Breast epithelium (tissue), 4 donors: ENCODE measurements around the gene SYTL3. TPM values are rescaled to one million over a fixed set of nuclear protein-coding genes. Genes with fewer than 3 reads are reported as not detected.
A peak's percentile ranks its signal among the peaks of the same experiment; 100 is the strongest.
"Not testable (repeated sequence)": the region's sequence is repeated elsewhere in the genome, so short reads cannot be mapped to it uniquely, and the experiment has no call there.

Source experiments
- DNase-seq, 2 donors: peaks; one replicate each; pipeline ENCODE4 v3.0.0-alpha.2; 2019; ENCODE audit warnings: low spot score in 2 of 2
- H3K27ac ChIP-seq, 2 donors: fragments of 200-600 bp; sonication (generic) in 1 of 2; one replicate each; pipeline ENCODE4 v1.5.1; 2016 to 2019; ENCODE audit warnings: mild to moderate bottlenecking in 1 of 2
- H3K27me3 ChIP-seq, 2 donors: fragments of 200-600 bp; sonication (generic) in 1 of 2; one replicate each; pipeline versions ENCODE4 v1.5.1 to v1.6.0; 2017 to 2019; ENCODE audit warnings: control low read depth in 1 of 2, mild to moderate bottlenecking in 1 of 2
- H3K36me3 ChIP-seq: fragments of 200-600 bp; one replicate; pipeline ENCODE4 v1.5.1; 2019
- H3K4me1 ChIP-seq, 2 donors: fragments of 200-600 bp; sonication (generic); one replicate each; pipeline ENCODE4 v1.5.1; 2016 to 2019; ENCODE audit warnings: control low read depth in 1 of 2
- H3K4me3 ChIP-seq, 3 donors: fragments of 200-600 bp; sonication (generic); 1 replicate in 2 of 3; 2 replicates in 1 of 3; pipeline ENCODE4 v1.5.1; 2016 to 2019; ENCODE audit warnings: mild to moderate bottlenecking in 3 of 3, moderate library complexity in 2 of 3
- H3K9me3 ChIP-seq, 2 donors: fragments of 200-600 bp; sonication (generic) in 1 of 2; one replicate each; pipeline ENCODE4 v1.5.1; 2016 to 2019; ENCODE audit warnings: control low read depth in 1 of 2
- POLR2A ChIP-seq: fragments of 450-650 bp; IDR thresholded peaks from one replicate; pipeline ENCODE4 v1.6.1; 2016; ENCODE audit warnings: antibody characterized with exemption, mild to moderate bottlenecking, moderate library complexity
- POLR2AphosphoS5 ChIP-seq, 3 donors: sonication (generic); formaldehyde crosslinking; IDR thresholded peaks; one replicate each; pipeline ENCODE4 v1.6.1; 2017; ENCODE audit warnings: antibody characterized with exemption in 3 of 3
- intact Hi-C: fragments of 100-400 bp; cut with DNase I; formaldehyde crosslinking; loops from one replicate; pipeline ENCODE4 v1.15.1; 2023; ENCODE audit warnings: low total_unique reads
- total RNA-seq, 3 donors: library from RNA; depleted of rRNA; stranded (reverse); fragments of >200 nt; gene quantifications; one replicate each; pipeline ENCODE4 v1.1.0, GENCODE V29; 2016
- TF ChIP-seq, protein P1 (sequence below), 3 donors: fragments of 450-650 bp; IDR thresholded peaks; one replicate each; pipeline ENCODE4 v1.5.1; 2016 to 2017; ENCODE audit warnings: antibody characterized with exemption in 3 of 3, mild to moderate bottlenecking in 3 of 3, moderate library complexity in 3 of 3

Gene SYTL3, protein sequence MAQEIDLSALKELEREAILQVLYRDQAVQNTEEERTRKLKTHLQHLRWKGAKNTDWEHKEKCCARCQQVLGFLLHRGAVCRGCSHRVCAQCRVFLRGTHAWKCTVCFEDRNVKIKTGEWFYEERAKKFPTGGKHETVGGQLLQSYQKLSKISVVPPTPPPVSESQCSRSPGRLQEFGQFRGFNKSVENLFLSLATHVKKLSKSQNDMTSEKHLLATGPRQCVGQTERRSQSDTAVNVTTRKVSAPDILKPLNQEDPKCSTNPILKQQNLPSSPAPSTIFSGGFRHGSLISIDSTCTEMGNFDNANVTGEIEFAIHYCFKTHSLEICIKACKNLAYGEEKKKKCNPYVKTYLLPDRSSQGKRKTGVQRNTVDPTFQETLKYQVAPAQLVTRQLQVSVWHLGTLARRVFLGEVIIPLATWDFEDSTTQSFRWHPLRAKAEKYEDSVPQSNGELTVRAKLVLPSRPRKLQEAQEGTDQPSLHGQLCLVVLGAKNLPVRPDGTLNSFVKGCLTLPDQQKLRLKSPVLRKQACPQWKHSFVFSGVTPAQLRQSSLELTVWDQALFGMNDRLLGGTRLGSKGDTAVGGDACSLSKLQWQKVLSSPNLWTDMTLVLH
- total RNA-seq = 1 to 10 TPM; 5.2 to 8.0 (median 7.5) TPM

DNA sequence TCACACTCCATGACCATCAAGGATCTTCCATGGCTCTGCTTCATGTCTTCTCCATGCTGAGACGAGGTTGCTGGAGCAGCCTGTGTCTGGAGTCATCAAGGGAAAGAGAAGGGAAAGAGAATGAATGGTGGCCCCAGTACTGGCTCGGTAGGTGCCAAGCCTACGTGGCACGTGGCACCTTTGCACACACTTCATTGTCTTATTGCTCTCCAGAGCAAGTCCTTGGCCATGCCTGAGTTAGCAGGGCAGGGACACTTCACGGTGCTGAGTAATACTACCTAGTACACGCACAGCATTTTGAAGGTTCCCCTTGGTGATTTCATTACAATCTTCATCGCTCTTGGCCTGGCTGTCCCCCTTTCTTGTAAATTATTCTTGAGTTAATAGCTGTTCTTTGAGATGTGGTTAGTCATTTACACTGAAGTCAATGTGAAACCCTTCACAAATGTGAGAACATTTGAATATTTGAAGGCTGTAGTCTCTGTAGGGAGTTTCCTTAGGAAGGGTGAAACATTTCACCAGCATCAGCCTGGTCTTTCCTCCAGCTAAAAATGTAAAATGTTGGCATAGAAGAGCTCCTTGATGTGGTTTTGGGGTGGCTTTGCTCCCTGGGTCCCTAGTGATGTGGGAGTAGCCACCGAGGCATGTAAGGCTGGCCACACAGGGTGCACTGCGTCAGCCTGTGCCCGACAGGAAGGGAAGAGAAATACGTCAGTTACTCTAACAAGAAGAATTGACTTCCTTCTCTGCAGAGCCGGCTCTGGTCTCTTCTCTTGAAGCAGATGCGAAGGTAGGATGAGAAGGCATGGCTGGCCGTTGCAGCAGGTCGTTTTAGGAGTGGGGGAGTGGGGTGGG lies at the start of gene SYTL3:
TSS of gene SYTL3 (plus strand) at position 766 of the 855 bp plus-strand sequence. CDS start 13,215 bp downstream, outside the sequence.
- no peaks in the 10 kb centered on the region for H3K36me3 ChIP-seq
- TF ChIP-seq POLR2A (no peak), POLR2AphosphoS5 (IDR thresholded peaks at IDR 0.05) (no peak)
- TF ChIP-seq, protein P1, sequence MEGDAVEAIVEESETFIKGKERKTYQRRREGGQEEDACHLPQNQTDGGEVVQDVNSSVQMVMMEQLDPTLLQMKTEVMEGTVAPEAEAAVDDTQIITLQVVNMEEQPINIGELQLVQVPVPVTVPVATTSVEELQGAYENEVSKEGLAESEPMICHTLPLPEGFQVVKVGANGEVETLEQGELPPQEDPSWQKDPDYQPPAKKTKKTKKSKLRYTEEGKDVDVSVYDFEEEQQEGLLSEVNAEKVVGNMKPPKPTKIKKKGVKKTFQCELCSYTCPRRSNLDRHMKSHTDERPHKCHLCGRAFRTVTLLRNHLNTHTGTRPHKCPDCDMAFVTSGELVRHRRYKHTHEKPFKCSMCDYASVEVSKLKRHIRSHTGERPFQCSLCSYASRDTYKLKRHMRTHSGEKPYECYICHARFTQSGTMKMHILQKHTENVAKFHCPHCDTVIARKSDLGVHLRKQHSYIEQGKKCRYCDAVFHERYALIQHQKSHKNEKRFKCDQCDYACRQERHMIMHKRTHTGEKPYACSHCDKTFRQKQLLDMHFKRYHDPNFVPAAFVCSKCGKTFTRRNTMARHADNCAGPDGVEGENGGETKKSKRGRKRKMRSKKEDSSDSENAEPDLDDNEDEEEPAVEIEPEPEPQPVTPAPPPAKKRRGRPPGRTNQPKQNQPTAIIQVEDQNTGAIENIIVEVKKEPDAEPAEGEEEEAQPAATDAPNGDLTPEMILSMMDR (IDR thresholded peaks at IDR 0.05) = no peak
- no peaks in the 10 kb centered on the region for H3K9me3 ChIP-seq
- no peaks in the 10 kb centered on the region for H3K4me1 ChIP-seq
- no peak within 1 kb of the TSS for H3K4me3 ChIP-seq
- intact Hi-C loops = no loop called here
- DNase-seq = no peak
- H3K27me3 ChIP-seq = no peaks in the 10 kb centered on the region
- H3K27ac ChIP-seq = peak within 1 kb of the TSS; percentile 5 to 23

DNA sequence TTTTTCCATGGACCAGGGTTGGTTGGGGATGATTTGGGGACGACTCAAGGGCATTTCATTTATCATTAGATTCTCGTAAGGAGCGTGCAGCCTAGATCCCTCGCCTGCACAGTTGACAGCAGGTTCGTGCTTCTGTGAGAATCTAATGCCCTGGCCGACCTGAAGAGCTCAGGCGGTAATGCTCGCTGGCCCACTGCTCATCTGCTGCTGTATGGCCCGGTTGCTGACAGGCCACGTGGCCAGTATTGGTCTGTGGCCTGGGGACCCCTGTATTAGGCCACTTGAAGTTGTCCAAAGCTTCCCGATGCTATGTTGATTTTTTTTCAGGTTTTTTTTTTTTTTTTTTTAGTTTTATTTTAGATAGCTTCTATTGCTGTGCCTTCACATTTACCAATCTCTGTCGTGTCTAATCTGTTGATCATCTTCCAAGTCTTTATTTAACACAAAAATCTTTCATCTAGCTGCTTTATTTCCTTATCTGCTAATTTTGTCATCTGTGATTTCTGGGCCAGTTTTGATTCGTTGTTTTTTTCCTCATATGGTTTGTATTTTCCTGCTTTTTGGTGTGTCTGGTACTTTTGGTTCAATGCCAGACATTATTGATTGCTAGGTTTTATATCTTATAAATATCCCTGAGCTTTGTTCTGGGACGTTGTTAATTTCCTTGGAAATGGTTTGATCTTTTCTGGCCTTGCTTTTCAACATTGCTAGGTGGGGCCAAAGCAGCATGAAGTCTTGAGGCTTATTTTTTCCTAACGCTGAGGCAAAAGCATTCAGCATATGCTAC lies 46.4 kb upstream of the SYTL3 start:
- Histone ChIP-seq H3K27ac (no peak overlapping the region), H3K4me1 (no peaks in the 10 kb centered on the region), H3K36me3 (no peaks in the 10 kb centered on the region), H3K9me3 (no peaks in the 10 kb centered on the region), H3K27me3 (no peaks in the 10 kb centered on the region), H3K4me3 (no peak overlapping the region)
- intact Hi-C loops = no loop called here
- TF ChIP-seq, protein P1 (IDR thresholded peaks at IDR 0.05) = no peak
- TF ChIP-seq POLR2A (no peak), POLR2AphosphoS5 (IDR thresholded peaks at IDR 0.05) (no peak)
- no peak for DNase-seq

DNA sequence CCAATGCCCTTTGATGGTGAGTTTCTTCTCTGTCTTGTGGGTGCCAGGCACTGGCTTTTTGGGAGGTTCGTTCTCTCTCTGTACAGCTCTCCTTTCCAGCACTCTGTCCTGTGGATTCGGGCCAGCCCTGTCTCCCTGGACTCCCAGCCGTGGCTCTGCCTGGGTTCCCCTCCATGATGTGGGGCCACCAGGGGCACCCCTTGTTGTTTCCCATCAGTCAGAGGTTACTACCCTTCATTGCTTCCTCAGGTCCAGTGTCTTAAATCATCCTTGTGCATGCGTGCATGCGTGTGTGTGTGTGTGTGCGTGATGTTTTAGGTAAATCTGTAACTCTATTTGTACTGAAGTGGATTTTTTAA lies 45.8 kb upstream of the SYTL3 start:
- intact Hi-C loops = no loop called here
- no peaks in the 10 kb centered on the region for H3K4me1 ChIP-seq
- no peak for DNase-seq

DNA sequence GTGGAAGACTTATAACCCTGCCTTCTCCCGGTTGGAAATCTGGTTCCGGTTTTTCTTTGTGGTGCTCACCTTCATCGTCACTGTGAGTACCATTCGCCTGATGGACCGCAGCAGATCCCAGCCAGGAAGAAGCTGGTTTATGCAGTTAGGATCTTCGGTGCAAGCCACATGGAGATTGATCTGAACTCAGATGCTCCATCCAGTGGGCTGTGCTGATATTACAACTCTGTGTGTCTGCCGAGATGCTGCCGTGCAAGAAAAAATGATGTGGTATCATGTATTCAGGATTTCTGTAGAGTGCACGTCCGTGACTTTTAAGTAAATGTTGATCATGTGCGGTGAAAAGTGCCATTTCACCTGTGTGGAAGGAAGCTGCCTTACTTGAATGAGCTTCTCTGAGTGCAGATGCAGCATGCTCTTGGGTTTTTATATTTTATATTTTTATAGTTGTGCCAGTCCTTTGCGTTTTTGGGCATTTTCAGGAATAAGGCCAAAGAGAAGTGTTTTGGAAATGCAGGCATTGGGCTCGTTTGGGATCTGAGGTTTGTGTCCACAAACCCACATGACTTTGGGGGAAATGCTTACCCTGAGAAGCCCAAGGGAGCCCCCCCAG lies 44.5 kb upstream of the SYTL3 start:
- Histone ChIP-seq H3K9me3 (no peaks in the 10 kb centered on the region), H3K36me3 (no peaks in the 10 kb centered on the region), H3K4me3 (no peak overlapping the region), H3K27ac (no peak overlapping the region), H3K27me3 (no peaks in the 10 kb centered on the region), H3K4me1 (no peaks in the 10 kb centered on the region)
- TF ChIP-seq, protein P1 (IDR thresholded peaks at IDR 0.05) = peak; percentile 22 to 75 (median 75)
- TF ChIP-seq POLR2AphosphoS5 (IDR thresholded peaks at IDR 0.05) = no peak
- intact Hi-C loops = no loop called here
- DNase-seq = peak in 1 of 2 donors; percentile 47

More for the DNA sequence above, 45.8 kb upstream of the SYTL3 start:
- TF ChIP-seq POLR2AphosphoS5 (IDR thresholded peaks at IDR 0.05) (no peak), POLR2A (no peak)
- TF ChIP-seq, protein P1 (IDR thresholded peaks at IDR 0.05) = no peak
- Histone ChIP-seq H3K4me3 (no peak overlapping the region), H3K27ac (no peak overlapping the region), H3K9me3 (no peaks in the 10 kb centered on the region), H3K27me3 (no peaks in the 10 kb centered on the region), H3K36me3 (no peaks in the 10 kb centered on the region)

DNA sequence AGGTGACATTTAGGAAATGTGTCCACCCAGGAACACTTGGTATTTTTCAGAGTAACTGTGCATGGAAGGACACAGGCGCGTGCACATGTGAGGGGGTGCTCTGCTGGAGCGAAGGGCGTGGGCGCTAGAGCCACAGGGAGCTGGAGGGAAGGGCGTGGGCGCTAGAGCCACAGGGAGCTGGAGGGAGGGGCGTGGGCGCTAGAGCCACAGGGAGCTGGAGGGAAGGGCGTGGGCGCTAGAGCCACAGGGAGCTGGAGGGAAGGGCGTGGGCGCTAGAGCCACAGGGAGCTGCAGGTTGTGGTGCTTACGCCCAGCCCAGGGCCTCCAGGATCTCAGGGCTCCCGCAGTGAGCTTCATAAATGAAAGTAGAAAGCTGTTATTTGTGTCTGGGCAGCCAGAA lies 43.8 kb upstream of the SYTL3 start:
- H3K36me3 ChIP-seq, intact Hi-C loops, H3K4me3 ChIP-seq, H3K27me3 ChIP-seq, H3K27ac ChIP-seq, H3K4me1 ChIP-seq, DNase-seq, H3K9me3 ChIP-seq: not testable (repeated sequence)
